GM19328 (cell line): ENCODE results near the gene INSC.

ENCODE experiments used
- ATAC-seq: cut with Tn5 transposase; IDR thresholded peaks from one replicate; pipeline ENCODE4 v1.9.1; 2021; ENCODE audit warnings: mild to moderate bottlenecking, moderate library complexity; ENCODE audit not compliant: unreplicated experiment

INSC gene

DNA sequence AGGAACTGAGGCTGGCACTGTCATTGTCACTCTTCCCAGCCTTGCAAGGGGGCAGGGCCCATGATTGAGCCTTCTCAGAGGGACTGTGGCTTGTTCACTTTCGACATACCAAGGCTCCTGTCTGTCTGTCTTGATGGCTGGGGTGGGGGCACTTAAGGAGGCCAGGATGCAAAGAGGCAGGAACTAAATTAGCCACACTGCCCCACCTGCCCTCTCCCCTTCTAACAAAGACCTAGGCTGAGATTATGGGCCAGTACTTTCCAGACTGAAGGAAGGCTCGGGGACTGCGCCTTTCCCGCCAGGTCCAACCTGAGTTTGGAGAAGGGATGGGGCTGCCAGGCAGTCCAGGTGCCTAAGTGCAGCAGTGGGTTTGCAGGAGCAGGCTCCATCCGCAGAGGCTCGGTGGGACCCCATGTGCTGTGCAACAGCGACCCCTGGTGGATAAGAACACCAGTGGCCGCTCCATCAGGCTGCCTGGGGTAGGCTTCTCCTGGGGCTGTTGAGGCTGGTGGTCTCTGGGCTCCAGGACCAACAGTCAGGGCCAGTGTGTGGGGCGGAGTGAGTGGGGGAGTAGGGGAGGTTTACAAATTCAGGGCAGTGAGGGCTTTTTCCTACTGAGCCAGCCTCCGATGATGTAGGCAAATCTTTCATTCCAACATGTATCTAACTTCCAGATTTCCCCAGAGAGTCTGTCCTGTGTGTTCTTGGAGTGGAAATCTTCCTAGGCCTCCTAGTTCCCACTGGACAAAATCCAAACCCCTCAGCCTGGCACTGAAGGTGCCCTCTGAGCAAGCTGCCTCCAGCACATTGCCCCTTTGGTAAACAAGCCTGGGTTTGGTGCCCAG is 93.9 kb downstream of the INSC start:
- ATAC-seq: peak; percentile 95

DNA sequence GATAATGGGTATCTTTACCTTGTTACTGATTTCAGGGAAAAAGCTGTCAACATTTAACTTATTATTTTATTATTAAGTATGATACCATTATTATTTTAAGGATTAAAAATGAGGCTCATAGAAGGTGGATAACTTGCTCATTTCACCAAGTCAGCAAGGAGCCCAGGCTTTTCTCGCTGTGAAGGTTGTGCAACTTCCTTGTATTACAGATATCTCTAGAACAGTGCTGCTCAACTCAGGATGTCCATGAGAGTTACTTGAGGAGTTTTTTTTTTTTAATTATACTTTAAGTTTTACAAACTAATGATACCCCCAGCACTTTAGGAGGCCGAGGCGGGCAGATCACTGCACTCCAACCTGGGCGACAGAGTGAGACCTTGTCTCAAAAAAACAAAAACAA is 98.2 kb downstream of the INSC start:
- ATAC-seq: no peak

GRCh38 chr11:15213471-15214231 is 98.9 kb downstream of the INSC start:
- no peak for ATAC-seq

- no peak for ATAC-seq
Observed at GRCh38 chr11:15215005-15215404, 100.3 kb downstream of the INSC start.

DNA sequence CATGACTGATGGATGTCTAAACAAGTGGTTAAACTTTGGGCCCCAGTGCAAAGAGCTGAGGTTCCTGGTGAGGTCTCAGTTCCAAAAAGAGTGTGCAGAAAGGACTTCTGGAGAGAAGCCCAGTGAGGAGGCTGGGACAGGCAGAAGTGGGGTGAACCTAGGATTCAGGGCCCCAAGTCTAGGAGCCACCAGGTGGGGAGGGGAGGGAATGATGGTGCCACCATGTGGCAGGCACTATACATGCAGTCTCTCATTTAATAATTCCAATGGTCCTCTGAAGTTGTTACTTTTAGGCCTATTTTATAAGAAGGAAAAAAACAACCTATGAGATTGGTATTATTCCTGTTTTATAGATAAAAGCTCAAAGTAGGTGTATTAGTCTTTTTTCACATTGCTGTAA is 102.0 kb downstream of the INSC start:
- ATAC-seq: no peak

DNA sequence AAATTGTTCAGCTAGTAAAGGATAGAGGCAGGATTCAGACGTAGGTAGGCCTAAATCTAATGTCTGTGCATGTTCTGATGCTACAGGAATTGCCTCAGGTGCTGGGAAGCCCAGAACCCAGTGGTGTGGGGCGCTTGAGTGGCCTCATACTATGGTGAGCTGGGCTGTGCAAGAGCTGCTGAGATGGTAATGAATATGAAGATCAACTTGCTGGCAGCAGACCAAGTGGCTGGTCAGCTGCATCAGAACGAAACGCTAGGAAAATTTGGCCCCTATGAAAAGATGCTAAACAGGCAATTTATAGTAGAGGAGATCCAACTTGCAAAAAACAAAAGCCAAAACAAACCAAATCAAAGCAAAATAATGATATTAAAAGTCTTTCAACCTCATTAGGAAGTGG is 102.7 kb downstream of the INSC start:
- ATAC-seq: no peak

DNA sequence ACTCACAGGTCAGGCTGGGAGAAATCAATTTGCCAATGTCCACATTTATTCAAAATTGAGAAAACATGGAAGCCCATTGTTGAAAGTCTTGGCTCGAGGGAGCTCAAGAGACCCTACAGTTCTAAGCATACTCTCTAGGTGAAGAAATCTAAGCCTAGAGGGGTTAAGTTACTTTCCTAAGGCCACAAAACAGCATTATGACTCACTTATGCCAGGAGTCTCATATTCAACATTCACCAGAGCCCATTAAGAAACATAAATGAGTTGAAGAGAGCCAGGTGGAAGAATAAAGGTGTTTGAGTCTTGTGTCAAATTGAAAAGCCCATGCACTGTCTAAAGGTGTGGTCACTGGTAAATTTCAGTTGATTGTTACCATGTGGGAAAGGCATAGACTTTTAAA is 108.1 kb downstream of the INSC start:
- ATAC-seq: no peak

DNA sequence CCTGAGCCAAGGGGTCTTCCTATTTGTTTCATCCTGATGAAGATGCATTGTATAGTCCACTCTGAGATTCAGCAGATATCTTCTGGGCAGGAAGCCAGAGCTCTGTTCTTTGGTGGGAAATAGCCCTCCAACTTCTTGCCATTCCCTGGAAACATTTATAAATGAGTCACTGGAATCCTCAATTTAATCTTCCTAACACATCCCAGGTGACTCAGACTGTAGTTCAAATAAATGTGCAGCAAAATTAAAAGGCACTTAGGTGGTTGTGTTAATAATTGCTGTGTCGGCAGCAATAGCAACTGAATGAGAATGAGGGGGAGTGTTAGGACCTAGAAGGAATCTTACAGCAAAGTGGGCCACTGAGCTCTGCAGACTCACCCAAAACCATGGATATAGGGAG is 108.6 kb downstream of the INSC start:
- no peak for ATAC-seq

DNA sequence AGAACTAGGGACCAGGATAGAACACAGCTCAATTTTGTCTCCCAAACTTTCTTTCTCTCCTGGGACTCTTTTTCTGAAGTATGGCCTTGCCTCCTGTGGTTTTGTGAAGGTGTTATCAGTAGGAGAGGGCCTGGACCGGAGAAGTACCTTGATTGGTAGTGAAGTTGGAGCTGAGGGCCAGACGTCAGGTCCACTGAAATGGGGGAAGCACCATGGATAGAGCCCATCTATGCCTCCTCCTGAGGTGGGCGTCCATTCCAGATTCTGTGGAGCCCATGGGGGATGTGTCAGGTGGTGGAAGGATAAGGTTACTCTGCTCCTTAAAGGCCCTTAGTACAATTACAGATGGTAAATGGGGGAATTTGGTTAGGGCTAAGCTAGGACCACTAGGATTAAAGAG is 109.7 kb downstream of the INSC start:
- ATAC-seq: no peak

DNA sequence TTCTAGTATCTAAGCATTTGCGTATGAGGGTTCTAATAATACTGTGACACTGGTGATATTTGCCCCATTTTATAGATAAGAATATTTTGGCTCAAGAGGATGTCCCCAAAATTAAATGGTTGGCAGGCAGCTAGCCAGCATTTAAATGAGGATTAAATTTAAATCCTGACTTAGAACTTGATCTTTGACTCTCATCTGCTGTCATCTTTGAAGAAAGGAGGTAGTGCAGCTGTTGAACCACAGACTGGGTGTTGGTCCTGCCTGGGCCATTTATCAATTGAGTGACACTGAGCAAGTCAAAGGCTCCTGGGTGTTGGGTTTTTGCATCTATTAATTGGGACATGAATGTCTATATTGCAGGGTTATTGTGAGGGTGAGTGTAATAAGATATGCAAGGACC is 112.3 kb downstream of the INSC start:
- no peak for ATAC-seq

- no peak for ATAC-seq
Observed at GRCh38 chr11:15228331-15228849, 113.7 kb downstream of the INSC start.

- ATAC-seq: no peak
Observed at GRCh38 chr11:15229069-15229468, 114.3 kb downstream of the INSC start.

DNA sequence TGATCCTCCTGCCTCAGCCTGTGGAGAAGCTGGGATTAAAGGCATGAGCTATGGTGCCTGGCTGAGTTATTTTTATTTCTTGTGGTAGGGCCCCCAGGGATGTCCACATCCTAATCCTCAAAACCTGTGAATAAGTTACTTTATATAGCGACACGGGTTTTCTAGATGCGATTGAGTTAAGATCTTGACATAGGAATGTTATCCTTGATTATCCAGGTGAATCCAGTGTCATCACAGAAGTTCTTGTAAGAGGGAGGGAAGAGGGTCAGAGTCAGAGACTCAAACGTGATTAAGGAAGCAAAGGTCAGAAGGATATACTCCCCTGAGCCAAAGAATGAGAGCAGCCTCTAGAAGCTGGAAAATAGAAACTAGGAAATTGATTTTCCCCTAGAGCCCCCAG is 117.8 kb downstream of the INSC start:
- ATAC-seq: no peak

DNA sequence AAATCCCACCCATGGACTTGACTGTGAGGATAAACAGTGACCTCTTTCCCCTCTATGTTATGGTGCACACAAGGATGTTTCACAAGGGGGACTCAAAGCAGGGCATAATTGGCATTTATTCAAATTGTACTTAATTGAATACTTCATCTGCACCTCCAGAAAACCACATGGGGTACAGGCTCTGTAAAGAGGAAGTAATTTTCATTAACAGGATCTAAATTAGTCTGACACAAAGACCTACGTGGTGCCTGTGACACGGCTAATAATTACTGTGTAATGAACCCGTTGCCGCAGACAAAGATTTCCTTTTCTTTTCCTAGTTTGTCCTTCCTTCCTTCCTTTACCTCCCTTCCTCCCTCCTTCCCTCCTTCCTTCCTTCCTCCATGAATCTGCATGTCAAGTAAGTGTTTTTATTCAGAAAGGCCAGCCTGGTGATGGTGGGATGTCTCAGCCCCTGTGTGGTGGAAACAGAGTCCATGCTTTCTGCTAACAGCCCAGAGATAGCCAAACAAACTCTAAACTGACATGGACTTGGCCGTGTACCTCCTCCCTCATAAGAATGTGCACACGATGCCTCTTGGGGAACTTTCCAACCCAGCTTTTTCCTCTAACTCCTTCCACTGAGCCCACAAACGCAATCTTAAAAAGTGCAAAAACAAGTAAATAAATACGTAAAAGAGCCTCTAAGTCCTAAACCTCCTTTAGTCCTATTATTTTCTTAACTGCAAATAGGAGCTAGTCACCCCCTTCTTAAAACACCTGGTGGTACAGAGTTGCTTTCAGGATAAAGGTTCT is 118.8 kb downstream of the INSC start:
- no peak for ATAC-seq

DNA sequence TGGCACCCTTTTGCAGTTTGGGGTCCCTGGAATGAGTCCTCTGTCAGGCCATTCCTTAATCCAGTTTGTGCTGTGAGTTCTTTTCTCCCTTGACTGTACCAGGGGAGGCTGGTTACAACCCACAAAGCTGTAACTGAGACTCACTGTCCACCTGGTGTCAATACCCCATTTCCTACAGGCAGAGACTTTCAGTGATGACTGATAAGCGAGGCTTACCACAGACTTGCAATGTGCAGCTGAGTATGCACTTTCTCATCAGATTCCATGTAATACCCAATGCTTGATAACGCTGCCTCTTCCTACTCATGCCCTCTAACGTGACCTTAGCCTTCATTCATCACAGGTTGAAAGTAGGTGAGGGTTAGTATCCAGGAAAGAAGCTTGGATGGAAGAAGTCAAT is 120.1 kb downstream of the INSC start:
- ATAC-seq: no peak

DNA sequence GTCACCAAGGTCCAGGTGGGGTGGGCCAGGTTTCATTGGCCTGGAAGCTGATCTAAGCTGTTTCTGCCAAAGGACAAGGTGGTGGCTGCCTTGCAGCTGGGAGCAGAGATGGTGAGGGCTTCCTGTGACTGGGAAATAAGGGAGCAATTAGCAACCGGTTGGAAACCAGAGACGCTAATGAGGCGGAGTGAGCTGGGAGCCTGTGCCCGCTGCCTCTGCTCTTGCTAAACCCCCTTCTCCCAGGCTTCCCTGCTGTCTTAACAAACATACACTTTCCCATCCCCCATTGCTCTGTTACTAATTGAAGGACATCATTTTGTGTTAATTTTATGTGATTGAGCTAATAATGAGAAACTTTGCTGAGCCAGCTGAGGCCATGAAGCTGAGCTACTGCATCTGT is 121.8 kb downstream of the INSC start:
- ATAC-seq: no peak

DNA sequence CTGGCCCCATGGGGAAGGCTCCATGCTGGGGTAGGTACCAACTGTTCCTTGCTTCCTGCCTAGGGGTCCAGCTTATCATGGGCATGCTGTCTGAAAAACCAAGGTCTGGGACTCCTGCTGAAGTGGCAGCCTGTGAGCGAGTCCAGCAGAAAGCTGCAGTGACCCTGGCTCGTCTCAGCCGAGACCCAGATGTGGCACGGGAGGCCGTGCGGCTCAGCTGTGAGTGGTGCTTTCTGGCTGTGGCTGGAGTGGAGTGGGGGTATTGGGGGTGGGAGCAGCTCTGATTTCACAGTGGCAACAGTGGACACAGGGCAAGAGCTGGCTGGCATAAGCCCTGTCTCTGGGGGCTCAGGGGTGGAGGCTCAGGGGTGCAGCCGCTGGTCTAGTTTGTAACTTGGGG is 124.1 kb downstream of the INSC start:
- no peak for ATAC-seq

DNA sequence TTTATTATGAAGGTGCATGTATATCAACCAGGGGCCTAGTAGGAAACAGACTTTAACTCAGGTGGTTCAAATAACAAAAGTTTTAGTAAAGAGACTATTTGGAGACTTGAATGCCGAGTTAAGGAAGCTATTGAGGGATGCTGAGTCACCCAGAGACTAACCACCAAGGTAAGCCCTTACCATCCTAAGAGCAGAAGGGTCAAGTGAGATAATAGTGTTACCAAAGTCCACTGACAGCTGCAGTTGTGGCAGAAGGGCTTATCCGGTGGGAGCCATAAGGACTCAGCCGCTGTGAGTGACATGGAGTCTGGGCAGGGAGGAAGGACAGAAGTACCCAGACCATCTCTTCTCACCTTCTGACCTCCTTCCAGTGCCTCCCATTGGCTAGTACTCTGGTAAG is 134.0 kb downstream of the INSC start:
- no peak for ATAC-seq

DNA sequence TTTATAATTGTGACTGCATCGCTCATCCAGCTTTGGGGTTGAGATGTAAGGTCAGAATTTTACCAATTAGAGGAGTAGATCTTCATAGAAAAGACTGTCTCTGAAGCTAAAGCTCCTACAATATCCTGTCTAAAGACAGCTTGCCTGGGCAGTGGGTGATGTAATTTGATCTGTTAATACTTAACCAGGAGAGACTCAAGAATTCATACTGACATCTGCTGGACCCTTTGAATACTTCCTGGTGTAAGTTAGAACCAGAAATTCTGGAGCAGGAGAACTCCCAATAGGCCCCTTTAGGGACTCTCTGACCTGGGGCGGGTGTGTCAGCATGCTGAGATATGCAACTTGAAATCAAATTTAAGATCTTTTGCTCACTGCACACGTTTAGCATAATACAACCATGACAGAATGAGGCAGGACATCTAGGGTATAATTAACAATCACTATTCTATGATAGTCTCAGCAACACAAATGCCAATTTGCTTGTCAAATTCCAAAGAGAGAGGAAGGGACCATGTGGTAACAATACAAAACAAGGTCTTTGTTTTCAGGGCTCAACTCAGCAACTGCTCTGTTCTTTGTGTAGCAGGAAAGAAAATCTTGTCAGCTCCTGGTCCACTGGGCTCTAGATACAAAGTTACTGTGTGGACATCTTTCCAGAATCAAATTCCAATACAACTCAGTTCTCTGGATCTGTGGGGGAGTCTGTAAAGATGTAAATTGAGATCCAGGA is 143.9 kb downstream of the INSC start:
- ATAC-seq: no peak

DNA sequence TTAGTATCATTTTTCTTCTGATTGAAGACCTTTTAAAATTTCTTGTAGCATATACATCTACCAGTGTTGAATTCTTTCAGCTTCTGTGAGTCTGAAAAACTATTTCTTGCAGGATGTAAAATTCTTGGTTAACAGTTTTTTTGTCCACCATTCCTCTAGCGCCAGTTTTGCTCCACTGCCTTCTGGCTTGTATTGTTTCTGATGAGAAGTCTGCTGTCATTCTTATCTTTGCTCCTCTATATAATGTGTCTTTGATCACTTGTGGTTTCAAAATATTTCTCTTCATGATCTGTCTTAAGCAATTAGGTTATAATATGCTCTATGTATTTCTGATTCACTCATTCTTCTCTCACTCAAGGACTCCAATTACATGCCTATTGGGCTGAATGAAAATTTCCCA is 152.3 kb downstream of the INSC start:
- ATAC-seq: no peak

DNA sequence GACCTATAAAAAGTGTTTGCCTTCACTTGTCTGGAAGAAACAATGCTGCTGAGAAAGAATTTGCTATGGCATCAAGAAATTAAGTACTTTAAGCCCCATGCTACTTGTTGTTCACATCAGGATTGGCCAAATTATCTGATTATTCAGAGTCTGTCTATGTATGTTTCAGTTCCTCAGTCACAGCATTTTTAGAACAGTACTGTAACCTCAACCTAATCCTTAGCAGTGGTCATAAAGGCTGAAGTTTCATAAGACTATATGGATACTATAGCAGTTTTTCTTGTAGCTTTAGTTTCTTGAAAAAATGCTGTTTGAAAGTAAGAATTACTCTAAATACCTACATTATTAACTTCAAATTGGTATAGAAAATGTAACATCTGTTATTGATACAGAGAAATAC is 153.9 kb downstream of the INSC start:
- ATAC-seq: no peak
